IMR-90 (cell line): ENCODE measurements around the gene PCDHGA7. TPM values are rescaled to one million over a fixed set of nuclear protein-coding genes. Genes with fewer than 3 reads are reported as not detected.
"Not testable (repeated sequence)": the region's sequence is repeated elsewhere in the genome, so short reads cannot be mapped to it uniquely, and the experiment has no call there.

Experiments
- ATAC-seq: fragments of 200-7000 bp; cut with Tn5 transposase; 2 replicates; pipeline ENCODE4 v1.9.1; 2020; ENCODE audit warnings: low read depth, mild to moderate bottlenecking, moderate library complexity
- BruUV-seq: library from RNA; stranded (reverse); fragments of 400-500 nt; replicated peaks from 2 replicates; lab custom pipeline; 2021; lab: Mats Ljungman, UMichigan
- CTCF ChIA-PET: fragments of 300-600 bp; formaldehyde crosslinking; extraction: SDS; loops from one replicate; lab custom pipeline; 2021; ENCODE audit warnings: antibody characterized with exemption; lab: Yijun Ruan, JAX
- POLR2A ChIA-PET: fragments of 300-600 bp; sonication (Branson Sonifier 250); formaldehyde crosslinking; loops from one replicate; lab custom pipeline; 2022; ENCODE audit warnings: antibody characterized with exemption; ENCODE audit not compliant: unreplicated experiment; lab: Charles Lee
- DNase-seq: peaks from one replicate; pipeline ENCODE4 v3.0.0; 2013
- H2AFZ ChIP-seq: replicated peaks from 2 replicates; pipeline ENCODE3; 2013; ENCODE audit warnings: low read length, mild to moderate bottlenecking; ENCODE audit not compliant: poor library complexity
- H2AK5ac ChIP-seq: 2 replicates; pipeline ENCODE4 v1.6.1; 2013; ENCODE audit warnings: low read depth, low read length, inconsistent platforms
- H2AK9ac ChIP-seq: replicated peaks from 2 replicates; pipeline ENCODE3; 2013; ENCODE audit warnings: mild to moderate bottlenecking, low read depth, low read length, moderate library complexity; ENCODE audit not compliant: poor library complexity
- H2BK120ac ChIP-seq: 2 replicates; pipeline ENCODE4 v1.6.1; 2013; ENCODE audit warnings: low read depth, low read length, inconsistent platforms
- H2BK15ac ChIP-seq: 3 replicates; pipeline ENCODE4 v1.6.1; 2013; ENCODE audit warnings: low read depth, low read length, inconsistent platforms
- H2BK20ac ChIP-seq: 2 replicates; pipeline ENCODE4 v1.6.1; 2013; ENCODE audit warnings: low read depth, mild to moderate bottlenecking, inconsistent platforms, low read length, moderate library complexity
- H2BK5ac ChIP-seq: 2 replicates; pipeline ENCODE4 v1.6.1; 2013; ENCODE audit warnings: mild to moderate bottlenecking, low read depth, low read length, inconsistent platforms; ENCODE audit not compliant: poor library complexity, severe bottlenecking
- H3K14ac ChIP-seq: replicated peaks from 2 replicates; pipeline ENCODE4 v1.6.1; 2013; ENCODE audit warnings: low read depth, low read length, inconsistent platforms
- H3K18ac ChIP-seq: 2 replicates; pipeline ENCODE4 v1.6.1; 2013; ENCODE audit warnings: low read depth, low read length, control low read depth
- H3K23ac ChIP-seq: 2 replicates; pipeline ENCODE4 v1.6.1; 2013; ENCODE audit warnings: low read depth, low read length, inconsistent platforms
- H3K27ac ChIP-seq: 2 replicates; pipeline ENCODE4 v1.5.1; 2013; ENCODE audit warnings: mild to moderate bottlenecking, control low read depth, low read length; ENCODE audit not compliant: insufficient read depth
- H3K27me3 ChIP-seq: 2 replicates; pipeline ENCODE4 v1.6.1; 2013; ENCODE audit warnings: low read length; ENCODE audit not compliant: control insufficient read depth, insufficient read depth
- H3K36me3 ChIP-seq: 2 replicates; pipeline ENCODE4 v1.6.1; 2013; ENCODE audit warnings: low read length, mixed read lengths; ENCODE audit not compliant: control insufficient read depth, insufficient read depth
- H3K4ac ChIP-seq: 2 replicates; pipeline ENCODE4 v1.6.1; 2013; ENCODE audit warnings: low read depth, low read length, inconsistent platforms
- H3K4me1 ChIP-seq: 2 replicates; pipeline ENCODE4 v1.6.1; 2013; ENCODE audit warnings: low read length, mixed read lengths; ENCODE audit not compliant: control insufficient read depth, insufficient read depth
- H3K4me2 ChIP-seq: 2 replicates; pipeline ENCODE4 v1.6.1; 2013; ENCODE audit warnings: low read depth, mild to moderate bottlenecking, control low read depth, low read length, moderate library complexity
- H3K4me3 ChIP-seq: 2 replicates; pipeline ENCODE4 v1.5.1; 2013; ENCODE audit warnings: low read depth, mild to moderate bottlenecking, control low read depth, low read length, moderate library complexity; ENCODE audit not compliant: insufficient read depth
- H3K56ac ChIP-seq: 2 replicates; pipeline ENCODE4 v1.6.1; 2013; ENCODE audit warnings: low read length, inconsistent platforms; ENCODE audit not compliant: insufficient read depth; ENCODE audit errors: extremely low read depth
- H3K79me1 ChIP-seq, 2 experiments: 2 replicates each; pipeline ENCODE4 v1.6.1; 2013; ENCODE audit warnings: low read length in 2 of 2, inconsistent platforms in 1 of 2, low read depth in 1 of 2
- H3K9ac ChIP-seq: 2 replicates; pipeline ENCODE4 v1.6.1; 2013; ENCODE audit warnings: low read depth, low read length, control low read depth
- H3K9me1 ChIP-seq: 2 replicates; pipeline ENCODE4 v1.6.1; 2013; ENCODE audit warnings: low read length, inconsistent platforms; ENCODE audit not compliant: insufficient read depth
- H3K9me3 ChIP-seq: 2 replicates; pipeline ENCODE4 v1.6.1; 2013; ENCODE audit warnings: low read length; ENCODE audit not compliant: control insufficient read depth, insufficient read depth
- H4K20me1 ChIP-seq: 2 replicates; pipeline ENCODE4 v1.6.1; 2013; ENCODE audit warnings: low read length, inconsistent platforms; ENCODE audit not compliant: insufficient read depth
- H4K5ac ChIP-seq: 2 replicates; pipeline ENCODE4 v1.6.1; 2013; ENCODE audit warnings: mild to moderate bottlenecking, low read depth, low read length, control low read depth
- H4K8ac ChIP-seq, 2 experiments: 2 replicates each; pipeline ENCODE4 v1.6.1; 2013; ENCODE audit warnings: low read depth in 2 of 2, low read length in 2 of 2, control low read depth in 1 of 2, inconsistent platforms in 1 of 2
- H4K91ac ChIP-seq: 2 replicates; pipeline ENCODE4 v1.6.1; 2013; ENCODE audit warnings: low read depth, low read length, inconsistent platforms; ENCODE audit not compliant: insufficient read depth
- WGBS, 2 experiments: methylation state at CpG; one replicate each; pipeline versions ENCODE4 v1.1.5 to v1.1.7; 2013; ENCODE audit warnings: missing lambda C conversion rate in 2 of 2; ENCODE audit not compliant: insufficient read length in 1 of 2; ENCODE audit errors: extremely low coverage in 2 of 2; 5-methylcytosine and 5-hydroxymethylcytosine counted together
- dilution Hi-C: fragments of 300-500 bp; cut with HindIII; formaldehyde crosslinking; loops from one replicate; pipeline ENCODE4 v1.14.3; 2018; ENCODE audit warnings: low sequenced_read_pairs; ENCODE audit not compliant: unreplicated experiment
- in situ Hi-C: fragments of 300-500 bp; cut with MboI; formaldehyde crosslinking; loops from 3 replicates; pipeline ENCODE4 v1.14.3; 2019; ENCODE audit warnings: low sequenced_read_pairs, inconsistent platforms, mixed read lengths
- intact Hi-C: fragments of 100-400 bp; cut with micrococcal nuclease; formaldehyde crosslinking; loops from 2 replicates; pipeline ENCODE4 v1.10.0; 2022
- polyA plus RNA-seq, 3 experiments: library from polyadenylated mRNA; depleted of rRNA; stranded (reverse); fragments of >200 nt; gene quantifications; 2 replicates each; pipeline ENCODE4 v1.2.3, GENCODE V29; 2012; ENCODE audit warnings: low replicate concordance in 1 of 3
- total RNA-seq: library from RNA; depleted of rRNA; stranded (reverse); fragments of >200 nt; gene quantifications from 2 replicates; pipeline ENCODE4 v1.2.3, GENCODE V29; 2012

Gene PCDHGA7
- total and polyA plus RNA-seq, 2 of the 4 experiments (the other 2 are of a cell fraction) = 3.2 to 3.4 TPM

- H2BK5ac ChIP-seq, H3K4me3 ChIP-seq, H3K27me3 ChIP-seq, H2AK9ac ChIP-seq, H2BK120ac ChIP-seq, H3K14ac ChIP-seq, H3K23ac ChIP-seq, H3K9ac ChIP-seq, in situ Hi-C loops, BruUV-seq, H3K56ac ChIP-seq, H2AK5ac ChIP-seq, H3K4me2 ChIP-seq, H3K4ac ChIP-seq, H4K8ac ChIP-seq, POLR2A ChIA-PET, H3K4me1 ChIP-seq, H4K5ac ChIP-seq, H4K20me1 ChIP-seq, DNase-seq, H4K91ac ChIP-seq, H2AFZ ChIP-seq, dilution Hi-C loops, H3K18ac ChIP-seq, H2BK20ac ChIP-seq, ATAC-seq, H2BK15ac ChIP-seq, H3K9me1 ChIP-seq, H3K27ac ChIP-seq: not testable (repeated sequence)
- WGBS, 2 experiments = 47% methylated on average over 8 of the region's 29 CpGs; no CpG with 5 or more reads in 1 of the 2 experiments
- H3K36me3 ChIP-seq = peaks cover 11% of the 10 kb centered on the region; the same call in 1 of the 2 replicates
- intact Hi-C loops = loop anchor here (5.0 kb wide), 1 partner anchor 45 kb away; the partner anchor contains the start of gene PCDHGC3
- CTCF ChIA-PET = interaction anchor here (0.6 kb wide), 1 partner anchor 73 kb away, joined by 3 read pairs; no protein-coding TSS in a partner anchor
- peaks cover 18% of the 10 kb centered on the region in 2 experiments; a peak in 3 of 4 replicates for H3K79me1 ChIP-seq
- H3K9me3 ChIP-seq = peaks cover 27% of the 10 kb centered on the region; the same call in 1 of the 2 replicates
Observed at GRCh38 chr5:141432726-141433125, 50.2 kb downstream of the PCDHGA7 start.
